GM18505 (cell line): ENCODE measurements around the gene PPDPF.

Source experiments
- ATAC-seq: cut with Tn5 transposase; IDR thresholded peaks from one replicate; pipeline ENCODE4 v1.9.1; 2021; ENCODE audit not compliant: unreplicated experiment
- POLR2A ChIP-seq: IDR thresholded peaks from 4 replicates; pipeline ENCODE4 v1.6.1; 2011; ENCODE audit warnings: borderline replicate concordance; ENCODE audit not compliant: insufficient read depth, insufficient read length; ENCODE audit errors: extremely low read depth

Gene PPDPF

GRCh38 chr20:63539092-63539430, 18.5 kb downstream of the PPDPF start:
- no peak for ATAC-seq
- TF ChIP-seq POLR2A: no peak

- ATAC-seq: no peak
- no peak for TF ChIP-seq POLR2A
Measured at GRCh38 chr20:63539441-63540370, 19.1 kb downstream of the PPDPF start.

GRCh38 chr20:63540417-63541186, 20.0 kb downstream of the PPDPF start:
- no peak for ATAC-seq
- TF ChIP-seq POLR2A: no peak

- ATAC-seq: no peak
- TF ChIP-seq POLR2A: no peak
Measured at GRCh38 chr20:63541371-63541770, 20.8 kb downstream of the PPDPF start.

- ATAC-seq: no peak
- TF ChIP-seq POLR2A: no peak
Measured at GRCh38 chr20:63542031-63542559, 21.5 kb downstream of the PPDPF start.

GRCh38 chr20:63542696-63543095, 22.1 kb downstream of the PPDPF start:
- no peak for ATAC-seq
- no peak for TF ChIP-seq POLR2A

GRCh38 chr20:63543131-63543530, 22.6 kb downstream of the PPDPF start:
- no peak for TF ChIP-seq POLR2A
- ATAC-seq: no peak

GRCh38 chr20:63543733-63544132, 23.2 kb downstream of the PPDPF start:
- TF ChIP-seq POLR2A: no peak
- no peak for ATAC-seq

GRCh38 chr20:63544241-63544957, 23.8 kb downstream of the PPDPF start:
- ATAC-seq: no peak
- no peak for TF ChIP-seq POLR2A

- no peak for ATAC-seq
- TF ChIP-seq POLR2A: no peak
Measured at GRCh38 chr20:63544958-63545516, 24.5 kb downstream of the PPDPF start.

- no peak for ATAC-seq
- no peak for TF ChIP-seq POLR2A
Measured at GRCh38 chr20:63545814-63546213, 25.2 kb downstream of the PPDPF start.

- TF ChIP-seq POLR2A: no peak
- no peak for ATAC-seq
Measured at GRCh38 chr20:63546256-63546955, 25.8 kb downstream of the PPDPF start.
